NCI-H345 treated with DMSO at 0.1 percent for 48 hours (cell line): ENCODE data around the gene EXD1.

Experiments used
- DNase-seq: peaks from one replicate; lab custom pipeline; 2025; ENCODE audit not compliant: unreplicated experiment; lab: John Stamatoyannopoulos, UW

The EXD1 gene

DNA sequence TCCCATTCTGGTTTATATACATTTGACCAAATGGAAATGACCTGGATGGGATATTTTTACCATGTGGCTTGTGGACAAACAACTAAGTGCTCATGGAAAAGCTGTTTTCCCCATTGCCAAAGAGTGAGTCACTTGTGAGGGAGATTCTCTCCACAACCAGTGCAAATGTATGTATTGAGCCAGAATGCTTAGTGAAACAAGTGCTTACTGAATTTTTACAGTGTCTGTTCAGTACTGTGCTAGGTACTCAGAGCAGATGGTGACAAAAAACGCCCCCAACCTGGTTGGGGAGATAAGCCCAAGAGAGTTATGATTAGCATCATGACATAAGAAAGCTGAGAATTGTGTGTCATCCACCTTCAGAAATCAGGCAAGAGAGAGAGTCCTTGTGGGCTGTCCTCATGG is 2.8 kb upstream of the EXD1 start:
- no peak for DNase-seq

DNA sequence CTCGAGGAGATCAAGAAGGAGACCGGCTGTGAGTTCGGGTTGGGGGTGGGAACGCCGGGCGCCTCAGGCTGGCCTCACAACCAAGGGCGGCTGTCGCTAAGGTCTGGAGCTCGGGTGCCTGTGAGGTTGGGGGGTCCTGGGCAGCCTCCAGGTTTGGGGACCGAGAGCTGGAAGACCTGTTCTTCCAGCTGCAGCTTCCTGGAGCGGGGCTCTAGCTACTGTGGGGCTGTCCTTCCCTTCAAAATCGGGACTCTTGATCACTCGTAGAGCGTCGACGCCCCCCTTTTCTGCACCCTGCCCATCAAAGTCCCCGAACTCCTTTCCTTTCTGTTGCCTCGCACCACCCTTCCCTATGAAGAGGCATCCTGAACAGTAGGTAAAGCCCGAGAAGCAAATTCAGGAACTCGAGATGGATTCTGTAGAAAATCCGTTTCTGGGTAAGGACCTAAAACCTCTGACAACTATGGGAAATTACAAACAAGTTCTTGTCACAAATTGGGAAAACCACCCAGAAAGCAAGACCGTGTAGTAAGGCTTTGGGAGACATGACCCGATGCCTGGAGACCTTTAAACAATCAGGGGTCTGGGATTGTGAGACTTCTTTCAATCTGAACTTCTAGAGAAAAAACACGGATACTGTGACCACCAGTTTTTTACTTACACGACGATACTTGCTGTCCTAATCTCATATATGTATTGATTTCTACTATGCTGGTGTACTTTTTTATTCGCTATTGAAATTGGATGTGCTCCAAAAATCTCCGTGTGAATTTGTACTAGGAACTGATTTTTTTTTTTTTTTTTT is 1.1 kb upstream of the EXD1 start:
- no peak for DNase-seq

GRCh38 chr15:41230345-41230649 is 260 bp downstream of the EXD1 start:
- DNase-seq: no peak

DNA sequence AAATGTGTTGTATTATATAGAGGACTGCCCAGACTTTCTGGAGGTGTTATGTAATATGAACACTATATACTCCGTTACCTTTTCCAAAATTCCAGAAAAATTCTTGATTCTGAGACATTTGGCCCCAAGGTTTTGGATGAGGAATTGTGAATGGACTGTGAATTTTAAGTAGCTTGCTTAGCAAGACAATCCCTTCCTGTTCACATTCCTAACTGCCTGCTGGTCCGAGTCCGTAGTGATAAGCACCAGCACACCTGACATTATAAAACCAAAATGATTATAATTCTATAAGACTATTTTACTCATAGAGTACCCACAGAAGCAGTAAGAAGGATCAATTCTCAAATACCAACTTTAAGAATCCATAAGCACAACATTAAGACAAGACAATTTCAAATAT is 11.2 kb downstream of the EXD1 start:
- no peak for DNase-seq

GRCh38 chr15:41218851-41219250 is 11.7 kb downstream of the EXD1 start:
- no peak for DNase-seq

GRCh38 chr15:41215708-41216107 is 14.8 kb downstream of the EXD1 start:
- DNase-seq: no peak

DNA sequence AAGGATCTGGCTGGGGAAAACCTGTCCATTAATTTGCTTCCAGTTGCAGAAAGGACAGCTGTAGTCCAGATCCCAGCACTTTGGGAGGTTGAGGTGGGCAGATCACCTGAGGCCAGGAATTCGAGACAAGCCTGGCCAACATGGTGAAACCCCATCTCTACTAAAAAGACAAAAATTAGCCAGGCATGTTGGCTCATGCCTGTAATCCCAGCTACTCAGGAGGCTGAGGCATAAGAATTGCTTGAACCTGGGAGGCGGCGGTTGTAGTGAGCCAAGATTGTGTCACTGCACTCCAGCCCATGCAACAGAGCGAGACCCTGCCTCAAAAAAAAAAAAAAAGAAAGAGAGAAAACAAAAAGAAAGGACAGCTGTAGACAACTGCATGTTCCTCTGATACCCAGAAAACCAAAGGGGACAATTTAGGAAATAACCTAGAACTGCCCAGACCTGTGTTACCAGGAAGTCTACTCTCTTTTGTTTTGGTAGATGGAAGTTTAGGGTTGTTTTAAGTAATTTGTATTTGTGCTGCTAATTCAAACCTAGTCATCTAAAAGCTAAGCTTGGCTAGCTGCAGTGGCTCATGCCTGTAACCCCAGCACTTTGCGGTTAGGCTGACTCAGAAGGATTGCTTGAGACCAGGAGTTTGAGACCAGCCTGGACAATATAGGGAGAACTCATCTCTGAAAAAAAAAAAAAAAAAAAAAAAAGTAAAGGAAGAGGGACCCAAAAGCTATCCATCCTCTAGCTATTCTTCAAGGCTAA is 22.7 kb downstream of the EXD1 start:
- no peak for DNase-seq

GRCh38 chr15:41205315-41205714 is 25.2 kb downstream of the EXD1 start:
- DNase-seq: no peak

DNA sequence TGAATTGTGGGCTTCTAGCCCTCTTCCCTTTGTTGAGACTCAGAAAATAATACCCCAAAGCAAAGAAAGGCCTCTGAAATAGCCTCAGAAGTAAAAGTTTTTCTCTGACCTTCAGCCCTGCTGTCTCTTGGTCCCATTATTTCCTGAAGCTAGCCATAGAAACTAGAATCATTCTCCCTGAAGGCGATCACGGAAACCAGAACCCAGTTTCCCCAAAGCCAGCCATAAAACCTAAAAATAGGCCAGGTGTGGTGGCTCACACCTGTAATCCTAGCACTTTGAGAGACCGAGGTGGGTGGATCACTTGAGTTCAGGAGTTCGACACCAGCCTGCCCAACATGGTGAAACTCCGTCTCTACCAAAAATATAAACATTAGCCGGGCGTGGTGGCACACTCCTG is 27.2 kb downstream of the EXD1 start:
- DNase-seq: no peak

DNA sequence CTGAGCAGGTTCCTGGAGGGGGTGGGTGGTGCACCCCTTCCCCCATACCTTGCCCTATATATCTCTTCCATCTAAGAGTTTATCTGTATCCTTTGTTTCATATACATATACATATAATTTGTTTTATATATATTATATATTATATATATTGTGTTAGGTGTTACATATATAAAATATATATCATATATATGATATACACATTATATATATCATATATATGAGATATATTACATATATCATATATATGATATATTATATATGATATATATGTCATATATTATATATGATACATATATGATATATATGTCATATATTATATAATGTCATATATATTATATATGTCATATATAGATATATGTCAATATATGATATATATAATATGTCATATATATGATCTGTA is 31.1 kb downstream of the EXD1 start:
- no peak for DNase-seq

GRCh38 chr15:41194444-41194843 is 36.1 kb downstream of the EXD1 start:
- no peak for DNase-seq

DNA sequence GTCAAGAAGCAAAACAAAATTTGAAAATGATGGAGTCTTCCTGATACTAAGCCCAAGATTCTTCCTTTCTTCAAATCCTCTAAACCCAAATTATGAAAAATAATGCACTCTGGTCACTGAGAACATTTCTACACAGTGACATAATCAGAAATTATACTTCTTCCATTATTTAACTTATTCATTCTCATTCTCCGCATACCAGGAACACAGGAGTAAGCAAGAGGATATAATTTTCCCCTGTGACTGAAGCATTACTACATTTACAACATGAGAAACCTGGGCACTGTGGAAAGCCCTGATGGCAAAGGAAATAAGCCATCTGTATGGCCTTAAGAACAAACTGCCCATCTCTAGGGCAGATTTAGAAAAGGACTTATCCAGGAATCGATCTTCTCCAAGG is 47.0 kb downstream of the EXD1 start:
- DNase-seq: no peak

DNA sequence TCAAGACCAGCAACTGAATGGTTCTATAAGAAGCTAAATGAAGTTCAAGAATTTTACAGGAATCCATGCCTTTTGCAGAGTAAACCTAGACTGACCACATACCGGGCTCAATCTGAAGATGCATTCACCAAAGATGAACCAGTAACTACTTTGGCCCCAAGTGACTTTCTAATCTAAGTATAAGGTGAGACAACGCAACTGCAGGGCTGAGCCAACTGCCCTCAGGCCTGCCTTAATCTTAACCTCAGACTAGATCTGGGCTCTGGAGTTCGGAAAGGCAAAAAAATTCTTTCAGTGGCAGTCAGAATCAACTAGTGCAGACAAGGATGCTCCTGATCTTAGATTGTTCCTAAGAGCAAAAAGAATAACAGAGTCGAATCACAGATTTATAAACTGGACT is 48.3 kb downstream of the EXD1 start:
- no peak for DNase-seq

GRCh38 chr15:41180206-41180789 is 50.3 kb downstream of the EXD1 start:
- no peak for DNase-seq

DNA sequence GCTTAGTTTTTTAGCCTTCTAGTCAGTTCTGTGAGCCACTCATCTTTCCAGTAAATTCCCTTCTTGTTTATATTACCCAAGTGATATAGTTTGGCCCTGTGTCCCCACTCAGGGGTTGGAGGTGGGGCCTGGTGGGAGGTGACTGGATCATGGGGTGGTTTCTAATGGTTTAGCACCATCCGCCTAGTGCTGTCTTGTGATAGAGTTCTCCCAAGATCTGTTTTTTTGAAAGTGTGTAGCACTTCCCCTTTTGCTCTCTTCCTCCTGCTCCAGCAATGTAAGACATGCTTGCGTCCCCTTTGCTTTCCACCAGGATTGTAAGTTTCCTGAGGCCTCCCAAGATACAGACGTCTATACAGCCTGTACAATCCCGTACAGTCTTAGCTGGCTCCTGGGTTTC is 60.8 kb downstream of the EXD1 start:
- DNase-seq: no peak

DNA sequence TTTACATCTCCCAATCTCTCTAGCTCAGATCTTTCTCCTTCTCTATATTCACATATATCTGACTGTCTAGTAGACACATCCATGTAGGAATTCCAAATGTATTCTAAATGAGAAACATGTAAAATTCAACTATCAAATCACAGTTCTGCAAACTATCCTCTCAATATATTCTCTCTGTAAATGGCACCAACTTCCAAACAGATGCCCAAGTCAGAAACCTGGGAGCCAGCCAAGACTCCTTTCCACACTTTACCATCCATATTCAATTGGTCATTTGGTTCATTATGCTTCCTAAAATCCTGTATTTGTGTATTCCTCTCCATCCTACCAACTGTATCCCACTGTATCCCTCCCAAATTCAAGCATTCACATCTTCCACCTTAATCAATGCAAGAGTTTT is 61.5 kb downstream of the EXD1 start:
- no peak for DNase-seq

DNA sequence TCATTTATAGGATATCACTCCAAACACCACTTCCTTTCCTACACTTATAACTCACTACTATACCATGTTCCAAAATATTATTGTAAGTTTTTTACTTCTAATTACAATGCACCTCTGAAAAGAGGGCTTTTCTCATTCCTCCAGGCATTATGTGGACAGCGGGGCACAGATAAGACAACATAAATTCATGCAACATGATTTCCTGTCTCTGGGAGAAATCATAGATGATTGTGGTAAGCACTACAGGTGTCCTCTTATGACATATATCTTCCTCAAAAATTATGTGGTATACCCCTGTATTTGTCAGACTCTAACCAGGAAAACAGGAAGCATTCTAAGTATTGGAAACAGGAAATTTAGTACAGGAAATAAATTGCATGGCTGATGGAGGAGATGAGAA is 68.8 kb downstream of the EXD1 start:
- DNase-seq: no peak

DNA sequence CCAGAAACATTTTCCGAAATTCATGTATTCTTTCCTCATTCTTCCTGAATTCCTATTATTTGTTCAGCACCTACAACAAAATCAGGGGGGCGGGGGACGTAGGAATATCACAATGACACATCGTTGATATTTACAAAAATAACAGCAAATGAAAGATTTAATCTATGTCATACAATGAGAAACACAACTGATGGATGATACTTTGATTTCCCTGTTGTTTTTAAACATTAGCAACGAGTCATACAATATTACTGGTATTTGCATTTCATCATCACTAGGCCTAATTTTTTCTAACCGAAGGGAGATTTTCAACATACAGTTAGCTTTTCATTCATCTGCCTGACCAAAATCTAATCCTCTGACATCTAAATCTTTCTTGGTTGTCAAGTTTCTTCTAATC is 69.2 kb downstream of the EXD1 start:
- DNase-seq: no peak

DNA sequence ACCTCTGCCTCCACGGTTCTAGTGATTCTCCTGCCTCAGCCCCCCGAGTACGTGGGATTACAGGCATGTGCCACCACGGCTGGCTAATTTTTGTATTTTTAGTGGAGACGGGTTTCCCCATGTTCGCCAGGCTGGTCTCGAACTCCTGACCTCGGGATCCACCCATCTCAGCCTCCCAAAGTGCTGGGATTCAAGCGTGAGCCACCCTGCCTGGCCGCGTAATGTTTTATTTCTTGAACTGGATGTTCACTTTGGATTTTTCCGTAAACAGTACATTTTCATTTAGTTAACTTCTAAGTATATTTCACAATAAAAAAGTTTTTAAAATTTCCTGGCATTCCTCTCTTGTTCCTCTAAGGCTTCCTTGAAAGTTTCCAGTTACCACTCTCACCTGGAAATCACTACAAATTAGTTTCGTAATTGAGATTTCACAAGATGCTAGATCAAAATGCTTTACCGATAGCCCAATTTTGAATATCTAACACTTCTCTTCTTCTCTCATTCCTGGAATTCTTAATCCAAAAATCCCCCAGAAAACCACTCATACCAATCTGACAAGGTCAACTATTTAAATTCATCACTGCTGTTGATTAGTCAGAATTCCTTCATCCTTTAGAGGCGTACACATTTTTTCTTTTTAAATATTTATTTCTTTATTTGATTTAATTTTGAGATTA is 69.8 kb downstream of the EXD1 start:
- no peak for DNase-seq

- DNase-seq: no peak
Measured at GRCh38 chr15:41154412-41154811, 76.1 kb downstream of the EXD1 start.

- DNase-seq: no peak
Measured at GRCh38 chr15:41153733-41154132, 76.8 kb downstream of the EXD1 start.

DNA sequence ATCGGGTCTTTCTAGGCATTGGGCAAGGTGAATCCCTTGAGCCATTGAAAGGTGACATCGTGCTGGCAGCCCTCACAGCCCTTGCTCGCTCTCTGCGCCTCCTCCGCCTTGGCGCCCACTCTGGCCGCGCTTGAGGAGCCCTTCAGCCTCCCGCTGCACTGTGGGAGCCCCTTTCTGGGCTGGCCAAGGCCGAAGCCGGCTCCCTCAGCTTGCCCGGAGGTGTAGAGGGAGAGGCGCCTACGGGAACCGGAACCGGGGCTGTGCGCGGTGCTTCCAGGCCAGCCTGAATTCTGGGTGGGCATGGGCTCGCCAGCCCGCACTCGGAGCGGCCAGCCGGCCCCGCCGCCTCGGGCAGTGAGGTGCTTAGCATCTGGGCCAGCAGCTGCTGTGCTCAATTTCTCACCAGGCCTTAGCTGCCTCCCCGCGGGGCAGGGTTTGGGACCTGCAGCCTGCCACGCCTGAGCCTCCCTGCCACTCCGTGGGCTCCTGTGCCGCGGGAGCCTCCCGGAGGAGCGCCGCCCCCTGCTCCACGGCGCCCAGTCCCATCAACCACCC is 79.0 kb downstream of the EXD1 start:
- no peak for DNase-seq
